Fibroblast of lung (primary cell): ENCODE results near the gene TICAM2.
A peak's percentile ranks its signal among the peaks of the same experiment; 100 is the strongest.

ENCODE experiments used
- CTCF ChIP-seq, 2 donors: IDR thresholded peaks in 1 of 2; conservative IDR thresholded peaks in 1 of 2; 1 replicate in 1 of 2; 2 replicates in 1 of 2; pipeline ENCODE4 v1.5.1; 2011 to 2012; ENCODE audit warnings: low read length in 2 of 2, control low read depth in 1 of 2, inconsistent platforms in 1 of 2, low read depth in 1 of 2, mild to moderate bottlenecking in 1 of 2
- EZH2 ChIP-seq: IDR thresholded peaks from 2 replicates; pipeline ENCODE4 v1.5.1; 2012; ENCODE audit warnings: low read length, control low read depth, mild to moderate bottlenecking; ENCODE audit errors: missing control alignments

GRCh38 chr5:115586525-115587146 is 15.6 kb downstream of the TICAM2 start:
- TF ChIP-seq CTCF (conservative IDR thresholded peaks at IDR 0.05 in 1 of 2, IDR thresholded peaks at IDR 0.05 in 1 of 2; ENCODE audit: low read depth in 1 of 2, low read length in 2 of 2) = peak; percentile 32 to 37
- no peak for TF ChIP-seq EZH2
